Vagina (tissue), 2 donors: ENCODE measurements around the gene ADD3. TPM values are rescaled to one million over a fixed set of nuclear protein-coding genes. Genes with fewer than 3 reads are reported as not detected.

Experiments
- DNase-seq, 2 donors: peaks; one replicate each; pipeline ENCODE4 v3.0.0-alpha.2; 2017; ENCODE audit errors: extremely low spot score in 2 of 2
- H3K27ac ChIP-seq: fragments of 200-600 bp; sonication (generic); one replicate; pipeline ENCODE4 v1.5.1; 2019
- H3K27me3 ChIP-seq: fragments of 200-600 bp; sonication (generic); one replicate; pipeline ENCODE4 v1.5.1; 2019
- H3K36me3 ChIP-seq, 2 donors: fragments of 200-600 bp; sonication (generic); one replicate each; pipeline ENCODE4 v1.5.1; 2017 to 2019
- H3K4me1 ChIP-seq: fragments of 200-600 bp; sonication (generic); one replicate; pipeline ENCODE4 v1.5.1; 2019
- H3K4me3 ChIP-seq, 2 donors: fragments of 200-600 bp; sonication (generic); 1 replicate in 1 of 2; 2 replicates in 1 of 2; pipeline ENCODE4 v1.5.1; 2016 to 2019
- H3K9me3 ChIP-seq: fragments of 200-600 bp; sonication (generic); one replicate; pipeline ENCODE4 v1.5.1; 2019
- POLR2A ChIP-seq, 2 donors: fragments of 450-650 bp; IDR thresholded peaks; one replicate each; pipeline ENCODE4 v1.6.1; 2017; ENCODE audit warnings: antibody characterized with exemption in 2 of 2, mild to moderate bottlenecking in 2 of 2, moderate library complexity in 2 of 2
- POLR2AphosphoS5 ChIP-seq, 2 donors: sonication (generic); formaldehyde crosslinking; IDR thresholded peaks; one replicate each; pipeline ENCODE4 v1.9.0; 2017; ENCODE audit warnings: antibody characterized with exemption in 2 of 2, mild to moderate bottlenecking in 2 of 2, low read depth in 1 of 2; ENCODE audit not compliant: insufficient read depth in 1 of 2
- intact Hi-C: fragments of 100-400 bp; cut with DNase I; formaldehyde crosslinking; loops from one replicate; pipeline ENCODE4 v1.15.1; 2023
- total RNA-seq: library from RNA; depleted of rRNA; stranded (reverse); fragments of >200 nt; gene quantifications from one replicate; pipeline ENCODE4 v1.2.3, GENCODE V29; 2016
- TF ChIP-seq, protein P1 (sequence below), 3 experiments: fragments of 450-650 bp in 2 of 3; fragments of 200-600 bp in 1 of 3; sonication (generic) in 1 of 3; IDR thresholded peaks; one replicate each; pipeline ENCODE4 v1.5.1; 2017 to 2019; ENCODE audit warnings: antibody characterized with exemption in 3 of 3, mild to moderate bottlenecking in 2 of 3, moderate library complexity in 2 of 3

The ADD3 gene
- total RNA-seq, 1 donor from 2014 or later: 114 TPM

- intact Hi-C loops: no loop called here
- Histone ChIP-seq H3K9me3 (no peaks in the 10 kb centered on the region), H3K27ac (no peak overlapping the region), H3K27me3 (no peaks in the 10 kb centered on the region), H3K4me1 (peaks cover 41% of the 10 kb centered on the region), H3K36me3 (no peaks in the 10 kb centered on the region), H3K4me3 (no peak overlapping the region)
- DNase-seq: no peak
- TF ChIP-seq, protein P1, sequence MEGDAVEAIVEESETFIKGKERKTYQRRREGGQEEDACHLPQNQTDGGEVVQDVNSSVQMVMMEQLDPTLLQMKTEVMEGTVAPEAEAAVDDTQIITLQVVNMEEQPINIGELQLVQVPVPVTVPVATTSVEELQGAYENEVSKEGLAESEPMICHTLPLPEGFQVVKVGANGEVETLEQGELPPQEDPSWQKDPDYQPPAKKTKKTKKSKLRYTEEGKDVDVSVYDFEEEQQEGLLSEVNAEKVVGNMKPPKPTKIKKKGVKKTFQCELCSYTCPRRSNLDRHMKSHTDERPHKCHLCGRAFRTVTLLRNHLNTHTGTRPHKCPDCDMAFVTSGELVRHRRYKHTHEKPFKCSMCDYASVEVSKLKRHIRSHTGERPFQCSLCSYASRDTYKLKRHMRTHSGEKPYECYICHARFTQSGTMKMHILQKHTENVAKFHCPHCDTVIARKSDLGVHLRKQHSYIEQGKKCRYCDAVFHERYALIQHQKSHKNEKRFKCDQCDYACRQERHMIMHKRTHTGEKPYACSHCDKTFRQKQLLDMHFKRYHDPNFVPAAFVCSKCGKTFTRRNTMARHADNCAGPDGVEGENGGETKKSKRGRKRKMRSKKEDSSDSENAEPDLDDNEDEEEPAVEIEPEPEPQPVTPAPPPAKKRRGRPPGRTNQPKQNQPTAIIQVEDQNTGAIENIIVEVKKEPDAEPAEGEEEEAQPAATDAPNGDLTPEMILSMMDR (IDR thresholded peaks at IDR 0.05): no peak
- TF ChIP-seq POLR2A (IDR thresholded peaks at IDR 0.05): no peak
- no peak for TF ChIP-seq POLR2AphosphoS5 (IDR thresholded peaks at IDR 0.05; ENCODE audit: insufficient read depth in 1 of 2, low read depth in 1 of 2)
Measured at GRCh38 chr10:110040108-110040507, 32.3 kb downstream of the ADD3 start.

GRCh38 chr10:110040767-110041478 lies 33.1 kb downstream of the ADD3 start:
- Histone ChIP-seq H3K4me1 (peaks cover 32% of the 10 kb centered on the region), H3K4me3 (no peak overlapping the region), H3K27me3 (no peaks in the 10 kb centered on the region), H3K9me3 (no peaks in the 10 kb centered on the region), H3K36me3 (no peaks in the 10 kb centered on the region), H3K27ac (no peak overlapping the region)
- intact Hi-C loops: no loop called here
- TF ChIP-seq, protein P1 (IDR thresholded peaks at IDR 0.05): no peak
- TF ChIP-seq POLR2A (IDR thresholded peaks at IDR 0.05) (no peak), POLR2AphosphoS5 (IDR thresholded peaks at IDR 0.05; ENCODE audit: insufficient read depth in 1 of 2, low read depth in 1 of 2) (no peak)
- no peak for DNase-seq

DNA sequence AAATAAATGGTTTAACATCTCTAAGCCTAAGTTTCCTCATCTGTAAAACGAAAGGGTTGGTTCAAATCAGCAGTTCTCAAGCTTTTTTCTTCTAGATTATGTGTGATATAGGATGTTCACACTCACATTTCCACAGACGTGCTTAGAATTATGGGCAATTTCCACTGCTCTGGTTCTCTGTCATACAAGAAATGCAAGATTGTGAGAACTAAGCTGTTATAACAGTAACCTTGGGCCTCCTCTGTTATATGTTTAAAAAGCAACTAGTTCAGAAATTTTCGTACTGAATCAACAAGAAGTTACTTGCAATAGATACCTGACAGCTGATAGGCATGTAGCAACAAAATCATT lies 33.7 kb downstream of the ADD3 start:
- TF ChIP-seq, protein P1 (IDR thresholded peaks at IDR 0.05): no peak
- no peak for TF ChIP-seq POLR2AphosphoS5 (IDR thresholded peaks at IDR 0.05; ENCODE audit: insufficient read depth in 1 of 2, low read depth in 1 of 2)
- no peak for TF ChIP-seq POLR2A (IDR thresholded peaks at IDR 0.05)
- Histone ChIP-seq H3K27ac (no peak overlapping the region), H3K4me1 (peaks cover 32% of the 10 kb centered on the region), H3K36me3 (no peaks in the 10 kb centered on the region), H3K9me3 (no peaks in the 10 kb centered on the region), H3K27me3 (no peaks in the 10 kb centered on the region), H3K4me3 (no peak overlapping the region)
- intact Hi-C loops: no loop called here
- no peak for DNase-seq

- Histone ChIP-seq H3K9me3 (no peaks in the 10 kb centered on the region), H3K4me1 (peaks cover 32% of the 10 kb centered on the region), H3K27ac (no peak overlapping the region), H3K4me3 (no peak overlapping the region), H3K36me3 (no peaks in the 10 kb centered on the region), H3K27me3 (no peaks in the 10 kb centered on the region)
- TF ChIP-seq POLR2AphosphoS5 (IDR thresholded peaks at IDR 0.05; ENCODE audit: insufficient read depth in 1 of 2, low read depth in 1 of 2) (no peak), POLR2A (IDR thresholded peaks at IDR 0.05) (no peak)
- TF ChIP-seq, protein P1 (IDR thresholded peaks at IDR 0.05): no peak
- intact Hi-C loops: no loop called here
- no peak for DNase-seq
Measured at GRCh38 chr10:110042181-110042580, 34.4 kb downstream of the ADD3 start.

- Histone ChIP-seq H3K27ac (no peak overlapping the region), H3K27me3 (no peaks in the 10 kb centered on the region), H3K4me3 (no peak overlapping the region), H3K36me3 (no peaks in the 10 kb centered on the region), H3K9me3 (no peaks in the 10 kb centered on the region), H3K4me1 (peaks cover 32% of the 10 kb centered on the region)
- intact Hi-C loops: no loop called here
- no peak for DNase-seq
- TF ChIP-seq POLR2AphosphoS5 (IDR thresholded peaks at IDR 0.05; ENCODE audit: insufficient read depth in 1 of 2, low read depth in 1 of 2) (no peak), POLR2A (IDR thresholded peaks at IDR 0.05) (no peak)
- TF ChIP-seq, protein P1 (IDR thresholded peaks at IDR 0.05): no peak
Measured at GRCh38 chr10:110042891-110043290, 35.1 kb downstream of the ADD3 start.
